ENCODE results near the gene MOBP.

DNA sequence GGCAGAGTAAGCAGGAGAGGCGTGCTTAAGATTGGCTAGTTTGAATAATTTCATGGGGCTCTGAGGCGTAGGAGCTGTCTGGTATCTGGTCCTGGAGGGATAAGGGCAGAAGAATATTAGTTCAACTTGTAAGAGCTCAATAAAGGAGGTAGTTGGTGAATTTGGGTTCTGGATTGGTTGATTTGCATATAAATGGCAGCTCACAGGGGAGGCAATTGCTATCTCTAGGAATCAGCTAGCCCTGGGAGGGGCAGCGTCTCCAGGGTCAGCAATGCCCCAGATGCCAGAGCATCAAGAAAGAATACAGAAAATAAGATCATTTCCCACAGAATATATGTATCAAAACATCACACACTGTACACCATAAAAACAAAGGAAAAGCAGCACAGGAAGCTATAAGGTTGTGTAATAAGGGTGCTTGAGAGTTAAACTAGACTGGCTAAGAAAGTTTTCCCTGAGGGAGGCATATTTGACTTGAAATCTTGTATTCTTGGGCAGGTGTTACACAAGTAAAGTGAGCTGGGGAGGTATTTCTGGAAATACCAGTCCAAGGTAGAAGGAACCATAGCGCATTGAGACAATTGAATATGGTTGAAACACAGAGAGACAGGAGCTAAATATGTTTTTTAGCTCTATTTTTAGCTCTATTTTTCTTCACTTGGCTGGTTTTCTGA lies 6.1 kb downstream of the MOBP start:
- TF ChIP-seq EZH2 (IDR thresholded peaks at IDR 0.05) (no peak), FOXP2 (optimal IDR thresholded peaks at IDR 0.05; ENCODE audit: control extremely low read depth, extremely low read length, insufficient read depth) (no peak), POLR2AphosphoS5 (IDR thresholded peaks at IDR 0.05; ENCODE audit: borderline replicate concordance, low read depth, low read length) (no peak)

All from SK-N-MC (cell line).